ENCODE measurements around the gene ANKRD44.

The ANKRD44 gene

GRCh38 chr2:197238043-197238365 is 72.6 kb downstream of the ANKRD44 start:
- no peak for DNase-seq (ENCODE audit: low read depth in 2 of 2)

GRCh38 chr2:197237291-197238042 is 73.1 kb downstream of the ANKRD44 start:
- no peak for DNase-seq (ENCODE audit: low read depth in 2 of 2)

GRCh38 chr2:197236816-197237215 is 73.8 kb downstream of the ANKRD44 start:
- no peak for DNase-seq (ENCODE audit: low read depth in 2 of 2)

GRCh38 chr2:197236159-197236558 is 74.4 kb downstream of the ANKRD44 start:
- DNase-seq (ENCODE audit: low read depth in 2 of 2) = no peak

GRCh38 chr2:197235711-197236110 is 74.9 kb downstream of the ANKRD44 start:
- DNase-seq (ENCODE audit: low read depth in 2 of 2) = no peak

- no peak for DNase-seq (ENCODE audit: low read depth in 2 of 2)
Observed at GRCh38 chr2:197234671-197235191, 75.8 kb downstream of the ANKRD44 start.

GRCh38 chr2:197233473-197233872 is 77.1 kb downstream of the ANKRD44 start:
- DNase-seq (ENCODE audit: low read depth in 2 of 2) = no peak

- no peak for DNase-seq (ENCODE audit: low read depth in 2 of 2)
Observed at GRCh38 chr2:197232010-197232409, 78.6 kb downstream of the ANKRD44 start.

- no peak for DNase-seq (ENCODE audit: low read depth in 2 of 2)
Observed at GRCh38 chr2:197229509-197230443, 80.8 kb downstream of the ANKRD44 start.

- no peak for DNase-seq (ENCODE audit: low read depth in 2 of 2)
Observed at GRCh38 chr2:197223451-197223850, 87.1 kb downstream of the ANKRD44 start.

- no peak for DNase-seq (ENCODE audit: low read depth in 2 of 2)
Observed at GRCh38 chr2:197219636-197220035, 90.9 kb downstream of the ANKRD44 start.

GRCh38 chr2:197217541-197217940 is 93.0 kb downstream of the ANKRD44 start:
- DNase-seq (ENCODE audit: low read depth in 2 of 2) = no peak

GRCh38 chr2:197216361-197216979 is 94.1 kb downstream of the ANKRD44 start:
- DNase-seq (ENCODE audit: low read depth in 2 of 2) = no peak

GRCh38 chr2:197215748-197216360 is 94.7 kb downstream of the ANKRD44 start:
- no peak for DNase-seq (ENCODE audit: low read depth in 2 of 2)

GRCh38 chr2:197212344-197213262 is 98.0 kb downstream of the ANKRD44 start:
- DNase-seq (ENCODE audit: low read depth in 2 of 2) = no peak

GRCh38 chr2:197211881-197212342 is 98.7 kb downstream of the ANKRD44 start:
- no peak for DNase-seq (ENCODE audit: low read depth in 2 of 2)

- no peak for DNase-seq (ENCODE audit: low read depth in 2 of 2)
Observed at GRCh38 chr2:197210430-197210829, 100.2 kb downstream of the ANKRD44 start.

GRCh38 chr2:197209742-197210408 is 100.7 kb downstream of the ANKRD44 start:
- no peak for DNase-seq (ENCODE audit: low read depth in 2 of 2)

GRCh38 chr2:197209246-197209645 is 101.3 kb downstream of the ANKRD44 start:
- DNase-seq (ENCODE audit: low read depth in 2 of 2) = no peak

GRCh38 chr2:197208841-197209240 is 101.7 kb downstream of the ANKRD44 start:
- DNase-seq (ENCODE audit: low read depth in 2 of 2) = no peak
